ENCODE measurements around the gene MORC1.

Gene MORC1

GRCh38 chr3:109132801-109133473, 15.0 kb upstream of the MORC1 start:
- Histone ChIP-seq H3K4me2 (ENCODE audit: insufficient read depth, low read length) (no peak overlapping the region), H2AFZ (ENCODE audit: low read depth, low read length) (no peak overlapping the region)
- TF ChIP-seq CTCF (IDR thresholded peaks at IDR 0.05; ENCODE audit: borderline replicate concordance, extremely low read depth, low read length, poor library complexity, severe bottlenecking) = no peak
- no peak for TF ChIP-seq EZH2 (IDR thresholded peaks at IDR 0.05; ENCODE audit: borderline replicate concordance, low read depth, low read length, severe bottlenecking)

DNA sequence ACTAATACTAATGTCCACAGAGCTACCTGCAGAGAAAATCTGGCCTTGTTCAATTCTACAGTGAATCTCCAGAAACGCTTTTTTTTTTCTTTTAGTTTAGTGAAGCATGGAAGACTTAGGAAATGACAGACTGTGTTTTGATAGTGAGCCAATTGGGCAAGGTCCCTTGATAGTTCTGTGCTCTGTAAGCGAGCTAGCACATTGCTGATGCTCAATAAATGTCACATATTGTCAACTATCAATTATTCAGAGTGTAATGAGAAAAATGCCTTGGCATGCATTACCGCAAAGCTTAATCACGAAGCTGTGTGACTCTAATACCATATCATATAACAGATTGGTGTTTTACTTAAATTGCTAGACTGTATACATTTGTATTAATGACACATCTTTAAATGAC, 13.3 kb upstream of the MORC1 start:
- H2AFZ ChIP-seq (ENCODE audit: low read depth, low read length) = no peak overlapping the region
- no peaks in the 10 kb centered on the region for H4K20me1 ChIP-seq (ENCODE audit: insufficient read depth, low read length)
- no peak overlapping the region for H3K4me3 ChIP-seq (ENCODE audit: low read depth in 1 of 2, low read length in 2 of 2)
- no peaks in the 10 kb centered on the region for H3K4me1 ChIP-seq (ENCODE audit: insufficient read depth, low read length)
- ATAC-seq (ENCODE audit: insufficient read depth, low read depth) = no peak
- H3K27ac ChIP-seq (ENCODE audit: low read length) = no peak overlapping the region
- H3K9me3 ChIP-seq (ENCODE audit: insufficient read depth, low read length, severe bottlenecking) = no peaks in the 10 kb centered on the region
- no peaks in the 10 kb centered on the region for H3K36me3 ChIP-seq (ENCODE audit: insufficient read depth, low read length)
- TF ChIP-seq CTCF (IDR thresholded peaks at IDR 0.05; ENCODE audit: borderline replicate concordance, extremely low read depth, low read length, poor library complexity, severe bottlenecking) (no peak), EZH2 (IDR thresholded peaks at IDR 0.05; ENCODE audit: borderline replicate concordance, low read depth, low read length, severe bottlenecking) (no peak)
- no peaks in the 10 kb centered on the region for H3K79me2 ChIP-seq (ENCODE audit: insufficient read depth, low read length)
- no peak for DNase-seq
- H3K4me2 ChIP-seq (ENCODE audit: insufficient read depth, low read length) = no peak overlapping the region
- no peak overlapping the region for H3K9ac ChIP-seq (ENCODE audit: low read depth, low read length)
- no peaks in the 10 kb centered on the region for H3K27me3 ChIP-seq (ENCODE audit: insufficient read depth, low read length, poor library complexity)

More at GRCh38 chr3:109132801-109133473, 15.0 kb upstream of the MORC1 start:
- ATAC-seq (ENCODE audit: insufficient read depth, low read depth) (no peak), DNase-seq (no peak)
- Histone ChIP-seq H3K4me3 (ENCODE audit: low read depth in 1 of 2, low read length in 2 of 2) (no peak overlapping the region), H3K9me3 (ENCODE audit: insufficient read depth, low read length, severe bottlenecking) (no peaks in the 10 kb centered on the region), H3K9ac (ENCODE audit: low read depth, low read length) (no peak overlapping the region), H3K27me3 (ENCODE audit: insufficient read depth, low read length, poor library complexity) (no peaks in the 10 kb centered on the region), H3K4me1 (ENCODE audit: insufficient read depth, low read length) (no peaks in the 10 kb centered on the region), H4K20me1 (ENCODE audit: insufficient read depth, low read length) (no peaks in the 10 kb centered on the region), H3K27ac (ENCODE audit: low read length) (no peak overlapping the region), H3K36me3 (ENCODE audit: insufficient read depth, low read length) (no peaks in the 10 kb centered on the region), H3K79me2 (ENCODE audit: insufficient read depth, low read length) (no peaks in the 10 kb centered on the region)

GRCh38 chr3:109127553-109127952, 9.6 kb upstream of the MORC1 start:
- Histone ChIP-seq H3K27ac (ENCODE audit: low read length) (no peak overlapping the region), H3K27me3 (ENCODE audit: insufficient read depth, low read length, poor library complexity) (no peaks in the 10 kb centered on the region), H2AFZ (ENCODE audit: low read depth, low read length) (no peak overlapping the region), H3K4me2 (ENCODE audit: insufficient read depth, low read length) (no peak overlapping the region), H3K36me3 (ENCODE audit: insufficient read depth, low read length) (no peaks in the 10 kb centered on the region), H3K4me3 (ENCODE audit: low read depth in 1 of 2, low read length in 2 of 2) (no peak overlapping the region), H3K9ac (ENCODE audit: low read depth, low read length) (no peak overlapping the region), H3K79me2 (ENCODE audit: insufficient read depth, low read length) (no peaks in the 10 kb centered on the region), H4K20me1 (ENCODE audit: insufficient read depth, low read length) (no peaks in the 10 kb centered on the region), H3K4me1 (ENCODE audit: insufficient read depth, low read length) (no peaks in the 10 kb centered on the region), H3K9me3 (ENCODE audit: insufficient read depth, low read length, severe bottlenecking) (no peaks in the 10 kb centered on the region)
- TF ChIP-seq CTCF (IDR thresholded peaks at IDR 0.05; ENCODE audit: borderline replicate concordance, extremely low read depth, low read length, poor library complexity, severe bottlenecking) = no peak
- no peak for TF ChIP-seq EZH2 (IDR thresholded peaks at IDR 0.05; ENCODE audit: borderline replicate concordance, low read depth, low read length, severe bottlenecking)
- DNase-seq = no peak
- no peak for ATAC-seq (ENCODE audit: insufficient read depth, low read depth)

Measured in DND-41 (cell line).